Measurements from ENCODE around the gene KRTAP20-3. TPM values are rescaled to one million over a fixed set of nuclear protein-coding genes. Genes with fewer than 3 reads are reported as not detected.

The KRTAP20-3 gene
- total and polyA plus RNA-seq, 8 donors: not detected

DNA sequence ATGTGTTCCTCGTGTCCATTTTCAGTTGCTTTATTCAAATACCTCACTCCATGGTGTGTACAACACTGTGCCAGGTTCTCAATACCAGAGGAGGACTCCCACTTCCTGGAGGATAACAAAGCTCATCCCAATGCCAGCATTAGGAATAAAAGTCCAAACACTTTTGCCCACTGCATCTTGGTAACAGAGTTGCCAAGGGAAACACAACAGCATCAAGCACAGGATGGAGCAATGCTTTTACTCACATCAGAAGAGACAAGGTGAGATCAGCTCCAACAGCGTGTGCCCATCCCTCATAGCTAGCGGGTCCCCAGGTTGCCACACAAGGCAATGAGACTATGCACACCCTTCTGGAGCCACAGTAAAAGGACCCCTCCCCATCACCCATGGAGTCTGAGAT, 19.3 kb upstream of the KRTAP20-3 start:
- TF ChIP-seq, protein P1, sequence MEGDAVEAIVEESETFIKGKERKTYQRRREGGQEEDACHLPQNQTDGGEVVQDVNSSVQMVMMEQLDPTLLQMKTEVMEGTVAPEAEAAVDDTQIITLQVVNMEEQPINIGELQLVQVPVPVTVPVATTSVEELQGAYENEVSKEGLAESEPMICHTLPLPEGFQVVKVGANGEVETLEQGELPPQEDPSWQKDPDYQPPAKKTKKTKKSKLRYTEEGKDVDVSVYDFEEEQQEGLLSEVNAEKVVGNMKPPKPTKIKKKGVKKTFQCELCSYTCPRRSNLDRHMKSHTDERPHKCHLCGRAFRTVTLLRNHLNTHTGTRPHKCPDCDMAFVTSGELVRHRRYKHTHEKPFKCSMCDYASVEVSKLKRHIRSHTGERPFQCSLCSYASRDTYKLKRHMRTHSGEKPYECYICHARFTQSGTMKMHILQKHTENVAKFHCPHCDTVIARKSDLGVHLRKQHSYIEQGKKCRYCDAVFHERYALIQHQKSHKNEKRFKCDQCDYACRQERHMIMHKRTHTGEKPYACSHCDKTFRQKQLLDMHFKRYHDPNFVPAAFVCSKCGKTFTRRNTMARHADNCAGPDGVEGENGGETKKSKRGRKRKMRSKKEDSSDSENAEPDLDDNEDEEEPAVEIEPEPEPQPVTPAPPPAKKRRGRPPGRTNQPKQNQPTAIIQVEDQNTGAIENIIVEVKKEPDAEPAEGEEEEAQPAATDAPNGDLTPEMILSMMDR (IDR thresholded peaks at IDR 0.05): no peak
- Histone ChIP-seq H3K4me3 (no peak overlapping the region), H3K9me3 (peaks cover 0 to 15% of the 10 kb centered on the region in 2 donors), H3K27me3 (no peaks in the 10 kb centered on the region), H3K4me1 (no peaks in the 10 kb centered on the region), H3K36me3 (no peaks in the 10 kb centered on the region), H3K27ac (no peak overlapping the region)
- intact Hi-C loops (cut with DNase I): no loop called here
- ATAC-seq (no peak), DNase-seq (no peak)

DNA sequence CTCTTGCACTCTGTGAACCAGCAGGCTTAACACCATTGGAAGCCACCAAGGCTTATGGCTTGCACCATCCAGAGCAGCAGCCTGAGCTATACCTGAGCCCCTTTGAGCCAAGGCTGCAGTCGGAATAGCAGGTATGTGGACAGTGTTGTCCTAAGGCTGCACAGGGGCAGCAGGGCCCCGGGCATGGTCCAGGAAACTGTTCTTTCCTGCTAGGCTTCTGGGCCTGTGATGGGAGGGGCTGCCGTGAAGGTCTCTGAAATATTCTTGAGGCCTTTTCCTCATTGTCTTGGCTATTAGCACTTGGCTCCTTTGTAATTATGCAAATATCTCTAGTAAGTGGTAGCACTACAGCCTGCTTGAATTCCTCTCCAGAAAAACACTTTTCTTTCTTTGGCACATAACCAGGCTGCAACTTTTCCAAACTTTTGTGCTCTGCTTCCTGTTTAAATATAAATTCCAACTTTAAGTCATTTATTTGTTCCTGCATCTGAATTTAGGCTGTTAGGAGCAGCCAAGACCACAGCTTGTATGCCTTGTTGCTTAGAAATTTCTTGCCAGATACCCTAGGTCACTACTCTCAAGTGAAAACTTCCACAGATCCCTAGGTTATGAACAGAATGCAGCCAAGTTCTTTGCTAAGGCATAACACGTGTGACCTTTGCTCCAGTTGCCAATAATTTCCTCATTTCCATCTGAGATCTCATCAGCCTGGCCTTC, 17.1 kb upstream of the KRTAP20-3 start:
- Histone ChIP-seq H3K27me3 (no peaks in the 10 kb centered on the region), H3K4me3 (no peak overlapping the region), H3K9me3 (peaks cover 0 to 15% of the 10 kb centered on the region in 2 donors), H3K36me3 (no peaks in the 10 kb centered on the region), H3K4me1 (no peaks in the 10 kb centered on the region), H3K27ac (no peak overlapping the region)
- intact Hi-C loops (cut with DNase I): no loop called here
- ATAC-seq: no peak
- TF ChIP-seq, protein P1 (IDR thresholded peaks at IDR 0.05): no peak
- peak in 1 of 4 donors; percentile 34 for DNase-seq

DNA sequence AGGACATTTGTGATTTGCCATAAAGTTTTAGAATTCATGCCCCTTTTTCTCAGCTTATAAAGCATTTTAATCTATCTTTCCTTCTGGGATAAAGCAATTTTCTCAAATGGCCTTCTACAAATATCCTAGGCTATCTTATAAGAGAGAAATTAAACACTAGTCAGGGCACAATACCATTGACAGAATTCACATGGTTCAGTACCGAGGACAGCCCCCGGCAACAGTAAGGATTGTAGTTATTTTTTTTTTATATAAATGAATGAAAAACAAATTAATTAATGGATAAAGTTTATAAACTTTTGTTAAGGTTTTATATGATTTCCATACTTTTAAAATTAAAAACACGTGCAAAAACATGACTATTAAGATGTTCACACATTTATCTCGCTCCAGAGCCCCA, 14.6 kb upstream of the KRTAP20-3 start:
- intact Hi-C loops (cut with DNase I): no loop called here
- ATAC-seq: no peak

DNA sequence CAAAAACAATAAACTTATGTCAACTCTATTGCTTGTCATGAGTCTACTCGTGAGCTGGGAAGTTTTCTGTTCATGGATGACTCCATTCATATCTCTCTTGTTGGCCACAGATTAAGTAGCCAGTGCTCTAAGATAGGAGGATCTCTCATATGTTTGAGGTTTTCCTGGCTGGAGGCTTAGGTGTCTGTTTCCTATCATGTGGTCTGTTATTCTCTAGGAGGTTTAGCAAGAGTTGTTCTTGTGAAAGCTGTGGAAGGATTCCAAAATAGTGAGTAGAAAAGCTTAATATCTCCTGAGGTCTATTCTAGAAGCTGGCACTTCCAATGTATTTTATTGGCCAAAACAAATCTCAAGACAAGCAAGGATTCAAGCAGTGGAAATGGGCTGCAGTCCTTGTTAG, 13.5 kb upstream of the KRTAP20-3 start:
- TF ChIP-seq, protein P1 (IDR thresholded peaks at IDR 0.05): no peak
- intact Hi-C loops (cut with DNase I): no loop called here
- Histone ChIP-seq H3K27ac (no peak overlapping the region), H3K9me3 (peaks cover 0 to 17% of the 10 kb centered on the region in 2 donors), H3K4me3 (no peak overlapping the region), H3K36me3 (no peaks in the 10 kb centered on the region), H3K4me1 (no peaks in the 10 kb centered on the region), H3K27me3 (no peaks in the 10 kb centered on the region)
- no peak for ATAC-seq
- no peak for DNase-seq

More for the DNA sequence above, 14.6 kb upstream of the KRTAP20-3 start:
- peaks cover 0 to 15% of the 10 kb centered on the region in 2 donors for H3K9me3 ChIP-seq
- no peaks in the 10 kb centered on the region for H3K36me3 ChIP-seq
- TF ChIP-seq, protein P1 (IDR thresholded peaks at IDR 0.05): no peak
- no peaks in the 10 kb centered on the region for H3K4me1 ChIP-seq
- no peak for DNase-seq
- no peak overlapping the region for H3K27ac ChIP-seq
- no peaks in the 10 kb centered on the region for H3K27me3 ChIP-seq
- no peak overlapping the region for H3K4me3 ChIP-seq

DNA sequence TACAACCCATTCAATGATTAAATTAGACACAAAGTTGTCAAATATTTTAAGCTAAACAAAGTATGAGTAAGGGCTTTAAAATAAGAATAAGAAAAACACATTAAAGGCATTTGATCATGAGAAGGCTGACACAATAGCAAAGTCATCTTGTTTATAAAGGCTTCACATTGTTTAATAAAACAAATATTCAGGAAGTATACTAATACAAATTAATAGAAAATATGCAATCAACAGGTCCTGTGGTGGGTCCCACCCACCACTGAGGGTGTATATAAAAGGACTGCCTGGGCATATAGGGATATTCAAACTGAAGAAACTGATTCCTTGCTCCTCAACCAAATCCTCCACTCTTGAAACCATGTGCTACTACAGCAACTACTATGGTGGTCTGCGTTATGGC, 7.8 kb upstream of the KRTAP20-3 start, which contains the start of gene KRTAP20-2:
TSS of gene KRTAP20-2 (plus strand) at position 301 of the 400 bp plus-strand sequence. CDS start at position 359, 58 bp downstream.
- Histone ChIP-seq H3K4me1 (no peaks in the 10 kb centered on the region), H3K27me3 (no peaks in the 10 kb centered on the region), H3K27ac (no peak within 1 kb of the TSS), H3K4me3 (no peak within 1 kb of the TSS), H3K36me3 (no peaks in the 10 kb centered on the region), H3K9me3 (peaks cover 0 to 4% of the 10 kb centered on the region in 2 donors)
- TF ChIP-seq, protein P1 (IDR thresholded peaks at IDR 0.05): no peak
- DNase-seq (no peak), ATAC-seq (no peak)
- intact Hi-C loops (cut with DNase I): no loop called here
